ENCODE data around the gene FATE1.

DNA sequence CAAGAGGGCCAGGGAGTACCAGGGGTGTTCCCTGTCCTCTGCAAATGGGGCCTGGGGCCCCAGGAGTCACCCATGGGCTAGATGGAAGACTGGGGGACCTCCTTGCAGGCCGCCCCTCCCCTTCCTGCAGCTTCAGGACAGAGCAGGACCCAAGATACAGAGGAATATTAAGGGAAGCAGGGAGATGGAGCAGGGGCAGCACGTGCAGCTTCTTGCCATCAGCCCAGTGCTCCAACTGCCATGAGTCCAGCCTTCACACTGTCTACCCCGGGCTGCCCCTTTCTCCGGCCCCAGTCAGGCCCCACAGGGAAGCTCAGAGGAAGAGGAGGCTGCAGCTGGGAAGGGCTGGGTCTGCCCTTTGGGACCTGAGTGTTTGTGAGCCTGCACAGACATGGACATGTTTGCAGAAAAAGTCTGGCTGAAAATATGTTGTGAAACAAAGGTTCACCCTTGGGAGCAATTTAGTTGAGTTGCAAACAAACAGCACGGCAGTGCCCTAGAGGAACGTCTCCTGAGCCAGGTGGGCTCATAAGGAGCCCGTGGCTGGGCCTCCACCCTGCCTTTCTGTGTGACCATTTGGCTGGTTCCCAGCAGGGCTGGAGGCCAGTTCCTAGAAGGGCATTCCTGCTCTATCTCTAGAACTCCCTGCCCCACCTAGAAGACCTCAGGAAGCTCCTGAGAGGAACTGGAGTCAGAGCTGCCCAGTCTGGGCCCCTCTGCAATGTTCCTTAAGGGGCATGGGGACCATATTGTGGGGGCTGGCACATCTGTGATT is 8.9 kb downstream of the FATE1 start:
- TF ChIP-seq, protein P1, sequence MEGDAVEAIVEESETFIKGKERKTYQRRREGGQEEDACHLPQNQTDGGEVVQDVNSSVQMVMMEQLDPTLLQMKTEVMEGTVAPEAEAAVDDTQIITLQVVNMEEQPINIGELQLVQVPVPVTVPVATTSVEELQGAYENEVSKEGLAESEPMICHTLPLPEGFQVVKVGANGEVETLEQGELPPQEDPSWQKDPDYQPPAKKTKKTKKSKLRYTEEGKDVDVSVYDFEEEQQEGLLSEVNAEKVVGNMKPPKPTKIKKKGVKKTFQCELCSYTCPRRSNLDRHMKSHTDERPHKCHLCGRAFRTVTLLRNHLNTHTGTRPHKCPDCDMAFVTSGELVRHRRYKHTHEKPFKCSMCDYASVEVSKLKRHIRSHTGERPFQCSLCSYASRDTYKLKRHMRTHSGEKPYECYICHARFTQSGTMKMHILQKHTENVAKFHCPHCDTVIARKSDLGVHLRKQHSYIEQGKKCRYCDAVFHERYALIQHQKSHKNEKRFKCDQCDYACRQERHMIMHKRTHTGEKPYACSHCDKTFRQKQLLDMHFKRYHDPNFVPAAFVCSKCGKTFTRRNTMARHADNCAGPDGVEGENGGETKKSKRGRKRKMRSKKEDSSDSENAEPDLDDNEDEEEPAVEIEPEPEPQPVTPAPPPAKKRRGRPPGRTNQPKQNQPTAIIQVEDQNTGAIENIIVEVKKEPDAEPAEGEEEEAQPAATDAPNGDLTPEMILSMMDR (IDR thresholded peaks at IDR 0.05): no peak
- no peak for TF ChIP-seq POLR2A (IDR thresholded peaks at IDR 0.05)

Data from adrenal gland (tissue), 5 donors.